ENCODE data around the gene DRC3. TPM values are rescaled to one million over a fixed set of nuclear protein-coding genes. Genes with fewer than 3 reads are reported as not detected.

Gene DRC3
- total RNA-seq, 4 donors from 2014 or later = 1.1 to 3.5 (median 1.7) TPM

DNA sequence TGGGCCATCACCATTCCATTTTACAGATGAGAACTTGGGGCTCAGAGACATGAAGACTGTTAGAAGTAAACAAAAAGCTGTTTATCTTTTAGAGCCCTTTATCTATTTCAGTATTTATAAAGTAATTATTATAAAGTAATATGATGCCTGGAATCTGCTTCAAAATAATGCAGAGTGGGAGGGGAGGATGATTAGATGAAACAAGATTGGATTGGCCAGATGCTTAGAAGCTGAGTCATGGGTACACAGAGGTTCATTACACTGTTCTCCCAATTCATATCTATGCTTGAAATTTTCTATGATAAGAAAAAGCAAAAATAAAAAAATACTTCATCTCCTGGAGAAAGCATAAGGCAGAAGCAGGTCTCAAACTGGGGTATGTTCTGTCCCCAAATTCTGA lies 29.8 kb upstream of the DRC3 start:
- TF ChIP-seq POLR2AphosphoS5 (IDR thresholded peaks at IDR 0.05) = no peak
- no peak for TF ChIP-seq CTCF (IDR thresholded peaks at IDR 0.05)
- TF ChIP-seq EP300 (IDR thresholded peaks at IDR 0.05) = no peak
- no peak for TF ChIP-seq POLR2A (IDR thresholded peaks at IDR 0.05)
- Histone ChIP-seq H3K36me3 (no peaks in the 10 kb centered on the region), H3K4me3 (no peak overlapping the region), H3K4me1 (peaks cover 0 to 92% (median 23%) of the 10 kb centered on the region in 3 donors), H3K27ac (peak overlapping the region in 3 of 4 donors; percentile 45 to 56 (median 51)), H3K27me3 (no peaks in the 10 kb centered on the region), H3K9me3 (no peaks in the 10 kb centered on the region)
- ATAC-seq = no peak

DNA sequence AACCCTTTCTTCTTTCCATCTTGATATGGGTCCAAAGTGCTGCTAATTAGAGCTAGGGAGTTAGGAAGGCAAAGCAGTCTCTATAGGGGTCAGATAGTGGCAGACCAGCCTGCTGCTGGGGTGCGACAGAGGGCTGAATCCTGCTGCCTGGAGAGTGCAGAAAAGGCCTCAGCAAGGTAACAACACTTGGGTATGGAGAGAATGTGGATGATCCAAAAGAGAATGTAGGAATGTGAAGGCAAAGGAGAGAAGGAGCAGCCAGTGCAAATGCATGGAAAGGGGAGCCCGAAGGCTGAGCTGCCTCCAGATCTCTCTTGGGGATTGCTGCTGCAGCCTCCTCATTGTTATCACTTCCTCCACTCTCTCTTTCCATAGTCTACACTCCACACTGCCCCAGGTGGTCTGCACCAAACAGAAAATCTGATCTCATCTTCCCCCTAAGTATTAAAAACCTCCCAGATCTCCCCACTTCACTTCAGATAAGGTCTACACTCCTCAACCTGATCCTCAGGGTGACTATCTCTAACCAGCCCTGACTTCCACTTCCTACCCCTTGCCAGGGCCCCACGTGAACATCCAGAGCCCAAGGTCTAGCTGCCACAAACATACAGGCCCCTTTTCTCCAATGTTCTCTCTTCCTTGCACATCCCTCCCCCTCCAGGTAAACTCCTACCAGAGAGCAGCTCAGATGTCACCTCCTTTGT lies 29.2 kb upstream of the DRC3 start:
- 49 to 56% methylated on average over 2 to 3 of the region's 3 CpGs for WGBS, 2 donors (ENCODE audit: low coverage in 1 of 2)
- Histone ChIP-seq H3K36me3 (no peaks in the 10 kb centered on the region), H3K9me3 (no peaks in the 10 kb centered on the region), H3K27me3 (no peaks in the 10 kb centered on the region), H3K4me1 (peaks cover 0 to 90% (median 23%) of the 10 kb centered on the region in 3 donors), H3K27ac (peak overlapping the region in 3 of 4 donors; percentile 45 to 56 (median 51)), H3K4me3 (no peak overlapping the region)
- TF ChIP-seq EP300 (IDR thresholded peaks at IDR 0.05) = no peak
- TF ChIP-seq POLR2AphosphoS5 (IDR thresholded peaks at IDR 0.05) = no peak
- TF ChIP-seq CTCF (IDR thresholded peaks at IDR 0.05) = no peak
- no peak for TF ChIP-seq POLR2A (IDR thresholded peaks at IDR 0.05)
- ATAC-seq = no peak

- WGBS, 2 donors (ENCODE audit: low coverage in 1 of 2) = 39 to 53% methylated on average over 4 to 6 of the region's 7 CpGs
- Histone ChIP-seq H3K36me3 (no peaks in the 10 kb centered on the region), H3K4me1 (peaks cover 0 to 83% (median 23%) of the 10 kb centered on the region in 3 donors), H3K4me3 (no peak overlapping the region), H3K27me3 (no peaks in the 10 kb centered on the region), H3K27ac (peak overlapping the region in 3 of 4 donors; percentile 9 to 56 (median 52)), H3K9me3 (no peaks in the 10 kb centered on the region)
- no peak for ATAC-seq
- TF ChIP-seq EP300 (IDR thresholded peaks at IDR 0.05) (no peak), CTCF (IDR thresholded peaks at IDR 0.05) (no peak), POLR2AphosphoS5 (IDR thresholded peaks at IDR 0.05) (no peak), POLR2A (IDR thresholded peaks at IDR 0.05) (no peak)
These were observed 28.4 kb upstream of the DRC3 start for GRCh38 chr17:17944242-17944641.

DNA sequence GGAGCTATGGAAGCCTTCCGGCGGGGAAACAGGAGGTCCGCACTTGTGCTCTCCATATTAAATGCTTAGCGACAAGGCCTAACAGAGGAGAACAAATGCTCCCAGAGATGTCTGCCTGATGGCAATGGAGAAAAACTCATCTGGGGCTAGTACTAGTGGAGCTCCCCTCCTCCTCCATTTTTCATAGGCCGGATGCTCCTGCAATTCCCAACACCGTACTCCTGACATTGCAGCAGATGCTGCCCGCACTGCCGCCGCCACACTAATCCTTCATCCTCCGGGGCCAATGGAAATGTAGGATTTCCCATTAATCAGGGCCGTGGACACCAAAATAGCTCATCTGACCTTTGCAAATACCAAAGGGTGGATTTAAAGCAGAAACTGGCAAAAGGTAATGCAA lies 27.9 kb upstream of the DRC3 start:
- ATAC-seq = no peak
- Histone ChIP-seq H3K4me3 (no peak overlapping the region), H3K36me3 (no peaks in the 10 kb centered on the region), H3K9me3 (no peaks in the 10 kb centered on the region), H3K27ac (peak overlapping the region in 3 of 4 donors; percentile 9 to 56 (median 52)), H3K4me1 (peaks cover 0 to 80% (median 23%) of the 10 kb centered on the region in 3 donors), H3K27me3 (no peaks in the 10 kb centered on the region)
- WGBS, 2 donors (ENCODE audit: low coverage in 1 of 2) = 48 to 58% methylated on average over 9 to 11 of the region's 11 CpGs
- no peak for TF ChIP-seq CTCF (IDR thresholded peaks at IDR 0.05)
- TF ChIP-seq POLR2A (IDR thresholded peaks at IDR 0.05) = no peak
- TF ChIP-seq POLR2AphosphoS5 (IDR thresholded peaks at IDR 0.05) = no peak
- TF ChIP-seq EP300 (IDR thresholded peaks at IDR 0.05) = no peak

- Histone ChIP-seq H3K4me1 (peaks cover 0 to 70% (median 19%) of the 10 kb centered on the region in 3 donors), H3K27ac (no peak overlapping the region), H3K27me3 (no peaks in the 10 kb centered on the region), H3K36me3 (no peaks in the 10 kb centered on the region), H3K9me3 (no peaks in the 10 kb centered on the region), H3K4me3 (no peak overlapping the region)
- ATAC-seq = no peak
- TF ChIP-seq POLR2A (IDR thresholded peaks at IDR 0.05) = no peak
- TF ChIP-seq EP300 (IDR thresholded peaks at IDR 0.05) = no peak
- TF ChIP-seq POLR2AphosphoS5 (IDR thresholded peaks at IDR 0.05) = no peak
- no peak for TF ChIP-seq CTCF (IDR thresholded peaks at IDR 0.05)
- WGBS, 2 donors (ENCODE audit: low coverage in 1 of 2) = 62 to 73% methylated on average over 3 of the region's 3 CpGs
These were observed 26.6 kb upstream of the DRC3 start for GRCh38 chr17:17946093-17946492.

All from gastroesophageal sphincter (tissue), 4 donors.